HEK293T (cell line): ENCODE data around the gene CHCHD5.

Source experiments
- ARNT ChIP-seq: fragments of 450-650 bp; IDR thresholded peaks from 2 replicates; pipeline ENCODE4 v1.6.1; 2017; ENCODE audit warnings: mild to moderate bottlenecking
- CTBP1 ChIP-seq: fragments of 450-650 bp; IDR thresholded peaks from 2 replicates; pipeline ENCODE4 v1.6.1; 2016; ENCODE audit warnings: borderline replicate concordance
- ELF4 ChIP-seq: fragments of 450-650 bp; IDR thresholded peaks from 2 replicates; pipeline ENCODE4 v1.6.1; 2017; ENCODE audit warnings: antibody characterized with exemption
- FOXK2 ChIP-seq: fragments of 450-650 bp; IDR thresholded peaks from 2 replicates; pipeline ENCODE4 v1.6.1; 2016; ENCODE audit warnings: mild to moderate bottlenecking
- FOXM1 ChIP-seq: fragments of 450-650 bp; IDR thresholded peaks from 2 replicates; pipeline ENCODE4 v1.6.1; 2017; ENCODE audit warnings: mild to moderate bottlenecking, borderline replicate concordance
- HDGF ChIP-seq: fragments of 450-650 bp; IDR thresholded peaks from 2 replicates; pipeline ENCODE4 v1.6.1; 2017; ENCODE audit warnings: antibody characterized with exemption, borderline replicate concordance
- L3MBTL2 ChIP-seq: fragments of 450-650 bp; conservative IDR thresholded peaks from 2 replicates; pipeline ENCODE4 v1.6.1; 2016; ENCODE audit warnings: mild to moderate bottlenecking
- LEF1 ChIP-seq: fragments of 450-650 bp; IDR thresholded peaks from 2 replicates; pipeline ENCODE4 v1.6.1; 2017; ENCODE audit warnings: mild to moderate bottlenecking, borderline replicate concordance
- TARDBP ChIP-seq: fragments of 450-650 bp; IDR thresholded peaks from 2 replicates; pipeline ENCODE4 v1.6.1; 2016

DNA sequence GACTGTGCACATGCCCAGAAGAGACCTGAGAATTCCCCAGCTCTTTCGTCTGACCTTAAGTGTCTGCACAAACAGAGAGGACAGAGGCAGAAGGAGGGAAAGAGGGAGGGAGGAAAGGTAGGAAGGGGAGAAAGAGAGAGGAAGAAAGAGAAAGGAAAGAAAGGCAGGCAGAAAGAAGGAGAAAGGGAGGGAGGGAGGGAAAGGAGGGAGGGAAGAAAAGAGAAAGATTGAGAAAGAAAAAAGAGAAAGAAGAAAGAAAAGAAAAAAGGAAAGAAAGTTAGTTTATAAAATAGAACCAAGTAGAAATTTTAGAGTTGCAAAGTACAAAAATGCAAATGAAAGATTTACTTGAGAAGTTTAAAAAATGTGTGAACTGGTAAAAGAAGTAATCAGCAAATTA, 49.6 kb upstream of the CHCHD5 start:
- TF ChIP-seq ELF4 (no peak), FOXM1 (no peak), ARNT (no peak), L3MBTL2 (no peak), CTBP1 (no peak), HDGF (no peak), LEF1 (no peak), FOXK2 (no peak), TARDBP (no peak)
